Effector memory CD8-positive, alpha-beta T cell (primary cell): ENCODE measurements around the gene ADSS1.

Source experiments
- ATAC-seq: fragments of 150-1000 bp; cut with Tn5 transposase; replicated peaks from 2 replicates; pipeline ENCODE4 v1.10.0; 2021; ENCODE audit warnings: mild to moderate bottlenecking, moderate library complexity
- DNase-seq, 3 experiments: peaks; one replicate each; pipeline ENCODE4 v3.0.0; 2021
- H3K27ac Mint-ChIP-seq, 2 donors: one replicate each; pipeline ENCODE4 v1.8.0; 2022; ENCODE audit warnings: mild to moderate bottlenecking in 2 of 2, mixed read lengths in 2 of 2, moderate library complexity in 2 of 2
- H3K27me3 Mint-ChIP-seq, 2 donors: one replicate each; pipeline ENCODE4 v1.8.0; 2022; ENCODE audit warnings: mixed read lengths in 2 of 2
- H3K36me3 Mint-ChIP-seq: one replicate; pipeline ENCODE4 v1.8.0; 2022; ENCODE audit warnings: mild to moderate bottlenecking, moderate library complexity, mixed read lengths; ENCODE audit not compliant: insufficient read depth
- H3K4me1 Mint-ChIP-seq, 2 donors: one replicate each; pipeline ENCODE4 v1.8.0; 2022; ENCODE audit warnings: low read depth in 2 of 2, mixed read lengths in 2 of 2
- H3K4me3 Mint-ChIP-seq, 2 donors: one replicate each; pipeline ENCODE4 v1.8.0; 2022; ENCODE audit warnings: mild to moderate bottlenecking in 2 of 2, mixed read lengths in 2 of 2, moderate library complexity in 2 of 2
- H3K9me3 Mint-ChIP-seq, 2 donors: one replicate each; pipeline ENCODE4 v1.8.0; 2022; ENCODE audit warnings: mixed read lengths in 2 of 2

The ADSS1 gene

DNA sequence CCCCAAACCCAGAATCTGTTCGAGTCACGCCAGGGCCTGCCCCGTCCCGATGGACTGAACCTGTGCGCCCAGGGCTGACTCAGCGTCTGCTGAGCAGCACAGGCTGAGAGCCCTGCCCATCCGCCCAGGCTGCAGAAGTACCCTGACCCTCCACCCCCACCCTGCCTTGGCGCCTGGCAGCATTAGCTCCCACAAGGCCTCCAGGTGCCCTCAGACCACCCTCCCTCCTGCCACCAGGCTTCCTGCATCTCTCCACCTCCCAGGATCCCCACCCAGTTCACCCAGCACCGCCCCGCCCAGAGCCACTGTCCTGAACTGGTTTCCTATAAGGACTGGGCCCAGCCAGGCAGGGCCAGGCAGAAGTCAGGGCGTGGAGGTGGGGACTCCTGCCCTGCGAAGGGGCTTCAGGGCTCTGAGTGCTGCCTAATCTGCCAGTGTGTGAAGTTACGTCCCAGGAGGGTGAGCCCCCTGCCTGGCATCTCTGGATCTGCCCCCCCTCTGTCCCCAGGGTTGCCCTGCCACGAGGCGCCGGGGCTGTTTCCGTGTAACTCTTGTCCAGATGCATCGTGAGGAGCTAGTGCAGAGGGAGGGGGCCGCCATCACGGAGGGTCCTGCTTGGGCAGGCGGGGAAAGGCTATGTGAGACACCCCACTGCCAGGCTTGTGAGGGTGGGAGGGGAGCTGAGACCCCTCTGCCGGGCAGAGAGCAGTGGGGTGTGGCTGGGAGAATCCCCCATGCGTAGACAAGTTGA, 9.1 kb downstream of the ADSS1 start:
- ATAC-seq (no peak), DNase-seq (no peak)
- Mint-ChIP-seq H3K36me3 (no peaks in the 10 kb centered on the region), H3K9me3 (no peaks in the 10 kb centered on the region), H3K4me1 (no peaks in the 10 kb centered on the region), H3K27ac (peak overlapping the region in 1 of 2 donors; percentile 12), H3K4me3 (no peak overlapping the region), H3K27me3 (peaks cover 0 to 8% of the 10 kb centered on the region in 2 donors)

DNA sequence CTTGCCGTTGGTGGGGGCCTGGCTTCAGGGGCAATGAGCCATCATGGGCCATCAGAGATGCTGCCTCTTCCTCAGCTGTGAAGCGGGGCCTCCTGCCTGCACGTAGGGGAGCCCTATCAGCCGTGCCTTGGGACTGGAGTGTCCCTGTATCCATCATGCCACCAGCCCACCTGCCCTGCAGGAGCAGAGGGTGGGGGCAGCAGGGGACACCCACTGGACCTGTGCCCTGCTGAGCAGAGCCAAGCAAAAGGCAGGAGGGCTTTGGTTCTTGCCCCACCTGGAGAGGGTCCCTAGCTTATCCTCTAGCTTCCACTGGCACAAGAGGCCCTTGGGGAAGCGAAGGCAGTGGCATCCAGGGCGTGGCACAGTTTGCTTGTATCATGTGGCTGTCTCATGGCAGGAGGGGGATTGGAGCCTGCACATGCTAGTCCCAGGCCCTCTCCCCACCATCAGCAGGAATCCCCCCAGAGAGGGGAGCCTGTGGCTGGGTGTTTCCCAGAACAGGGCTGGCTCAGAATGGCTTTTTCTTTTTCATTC, 10.1 kb downstream of the ADSS1 start:
- no peaks in the 10 kb centered on the region for H3K9me3 Mint-ChIP-seq
- ATAC-seq: no peak
- DNase-seq: no peak
- H3K4me3 Mint-ChIP-seq: no peak overlapping the region
- H3K27me3 Mint-ChIP-seq: peaks cover 0 to 8% of the 10 kb centered on the region in 2 donors
- H3K36me3 Mint-ChIP-seq: no peaks in the 10 kb centered on the region
- H3K4me1 Mint-ChIP-seq: no peaks in the 10 kb centered on the region
- peak overlapping the region in 1 of 2 donors; percentile 12 for H3K27ac Mint-ChIP-seq

DNA sequence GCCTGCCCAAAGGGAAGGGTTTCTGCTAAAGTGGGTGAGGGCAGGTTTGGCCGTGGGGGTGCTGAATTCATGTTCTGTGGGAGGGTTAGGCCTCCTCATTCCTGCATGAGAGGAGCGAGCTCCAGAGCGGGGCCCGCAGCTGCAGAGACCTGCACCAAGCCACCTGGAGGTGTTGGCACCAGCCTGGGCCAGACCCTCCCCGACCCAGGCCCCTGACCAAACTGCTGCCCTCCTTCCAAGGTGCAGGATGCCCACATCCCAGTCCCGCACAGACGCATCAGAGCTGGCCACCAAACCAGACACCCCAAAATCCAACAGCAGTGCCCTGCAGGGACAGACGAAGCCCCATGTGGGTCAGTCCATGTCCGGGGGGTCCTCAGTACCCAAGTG, 10.6 kb downstream of the ADSS1 start:
- ATAC-seq: no peak
- Mint-ChIP-seq H3K4me3 (no peak overlapping the region), H3K27me3 (peaks cover 0 to 8% of the 10 kb centered on the region in 2 donors), H3K27ac (no peak overlapping the region), H3K36me3 (no peaks in the 10 kb centered on the region), H3K4me1 (no peaks in the 10 kb centered on the region), H3K9me3 (no peaks in the 10 kb centered on the region)
- DNase-seq: no peak

DNA sequence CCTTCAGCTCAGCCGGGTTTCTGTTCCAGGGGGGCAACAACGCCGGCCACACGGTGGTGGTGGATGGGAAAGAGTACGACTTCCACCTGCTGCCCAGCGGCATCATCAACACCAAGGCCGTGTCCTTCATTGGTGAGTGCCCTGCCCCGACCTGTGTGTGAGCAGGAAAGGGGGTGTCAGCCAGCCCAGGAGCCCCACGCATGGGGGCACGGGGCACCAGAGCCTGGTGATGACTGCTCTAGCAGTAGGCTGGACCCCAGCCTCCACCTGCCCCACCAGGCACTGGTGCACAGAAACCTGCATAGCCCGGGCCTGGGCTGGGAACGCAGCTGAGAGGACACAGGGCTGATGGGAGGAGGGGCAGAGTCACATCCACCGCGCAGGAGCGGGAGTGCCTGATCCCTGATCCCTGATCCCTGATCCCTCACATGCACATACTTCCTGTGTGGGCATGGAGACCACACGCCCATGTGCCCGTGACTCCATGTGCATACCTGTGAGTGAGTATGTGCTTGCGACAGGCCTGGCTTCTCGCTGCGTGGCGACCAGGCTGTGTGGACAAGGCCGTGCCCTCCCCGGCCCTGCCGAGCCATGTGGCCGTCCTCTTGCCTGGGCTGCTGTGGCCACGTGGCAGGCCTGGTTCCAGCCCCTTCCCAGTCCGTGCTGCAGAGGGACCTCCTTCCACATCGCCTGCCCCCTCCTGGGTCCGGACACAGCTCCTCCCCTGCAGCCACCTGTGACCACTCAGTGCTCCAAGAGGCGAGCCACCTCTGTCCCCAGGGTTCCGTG, 11.2 kb downstream of the ADSS1 start:
- H3K27ac Mint-ChIP-seq: no peak overlapping the region
- no peaks in the 10 kb centered on the region for H3K36me3 Mint-ChIP-seq
- no peak for ATAC-seq
- no peak overlapping the region for H3K4me3 Mint-ChIP-seq
- DNase-seq: no peak
- peaks cover 0 to 8% of the 10 kb centered on the region in 2 donors for H3K27me3 Mint-ChIP-seq
- no peaks in the 10 kb centered on the region for H3K9me3 Mint-ChIP-seq
- no peaks in the 10 kb centered on the region for H3K4me1 Mint-ChIP-seq

DNA sequence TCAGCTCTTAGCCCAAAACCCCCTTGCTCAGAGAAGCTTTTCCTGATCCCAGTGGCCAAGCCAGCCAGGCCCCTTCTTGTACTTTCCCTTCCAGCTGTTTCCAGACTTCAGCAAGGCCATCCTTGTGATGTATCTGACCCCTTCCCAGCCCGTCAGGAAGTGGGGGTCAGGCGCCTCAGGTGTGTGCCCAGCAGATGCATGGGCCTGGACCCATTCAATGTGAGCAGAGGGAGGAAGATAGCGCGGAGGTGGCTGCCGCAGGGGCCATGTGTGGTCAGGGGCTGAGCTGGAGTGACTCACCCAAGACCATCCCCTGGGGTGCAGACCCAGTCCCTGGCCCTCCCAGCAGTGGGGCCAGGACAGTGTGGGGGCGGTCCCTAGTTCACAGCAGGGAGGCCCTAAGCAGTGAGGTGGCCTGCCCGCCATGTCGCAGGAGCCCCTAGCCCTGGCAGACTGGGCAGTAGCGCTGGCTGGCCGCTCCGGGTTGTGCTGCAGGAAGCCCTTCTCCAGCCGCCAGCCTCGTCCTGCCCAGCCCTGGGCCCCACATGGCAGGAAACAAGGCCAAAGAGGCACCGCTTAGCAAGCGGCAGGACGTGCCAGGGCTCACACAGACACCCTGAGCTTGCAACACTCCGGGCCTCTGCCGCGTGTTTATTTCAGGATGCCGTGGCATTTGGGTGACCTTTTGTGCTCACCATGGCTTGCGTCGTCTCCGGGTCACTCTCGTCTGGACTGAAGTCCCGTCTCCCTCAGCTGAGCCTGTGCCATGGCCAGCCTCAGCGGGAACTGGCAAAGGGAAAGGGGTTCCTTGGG, 12.0 kb downstream of the ADSS1 start:
- H3K27me3 Mint-ChIP-seq: peaks cover 0 to 8% of the 10 kb centered on the region in 2 donors
- no peak overlapping the region for H3K4me3 Mint-ChIP-seq
- no peak overlapping the region for H3K27ac Mint-ChIP-seq
- H3K4me1 Mint-ChIP-seq: no peaks in the 10 kb centered on the region
- H3K36me3 Mint-ChIP-seq: no peaks in the 10 kb centered on the region
- ATAC-seq: no peak
- H3K9me3 Mint-ChIP-seq: no peaks in the 10 kb centered on the region
- DNase-seq: no peak

DNA sequence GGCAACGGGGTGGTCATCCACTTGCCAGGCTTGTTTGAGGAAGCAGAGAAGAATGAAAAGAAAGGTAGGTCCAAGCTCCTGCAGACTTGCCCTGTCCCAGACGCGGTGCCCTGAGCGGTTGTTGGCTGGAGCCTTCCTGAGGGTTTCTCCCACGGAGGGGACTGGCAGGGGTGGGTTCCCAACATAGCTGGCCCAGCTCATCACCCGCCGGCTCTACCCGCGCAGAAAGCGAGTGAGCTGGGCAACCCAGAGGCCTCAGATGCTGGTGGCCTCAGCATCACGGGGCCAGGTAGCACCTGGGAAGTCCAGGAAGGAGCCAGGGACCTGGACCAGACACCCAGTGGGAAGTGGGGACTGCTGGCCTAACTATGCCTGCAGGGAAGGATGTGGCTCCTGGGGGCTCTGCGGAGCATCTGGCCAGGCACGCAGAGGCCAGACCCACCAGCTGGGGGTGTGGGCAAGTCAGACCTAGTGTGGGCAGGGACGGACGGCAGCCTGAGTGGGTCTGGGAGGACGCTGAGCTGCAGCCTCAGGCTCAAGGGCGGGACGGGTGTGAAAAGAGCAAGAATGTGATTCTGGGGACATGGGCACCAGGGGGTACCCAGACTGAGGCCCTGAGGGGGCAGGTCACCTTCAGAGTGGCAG, 14.5 kb downstream of the ADSS1 start:
- DNase-seq (no peak), ATAC-seq (no peak)
- no peaks in the 10 kb centered on the region for H3K36me3 Mint-ChIP-seq
- H3K27me3 Mint-ChIP-seq: peaks cover 4 to 17% of the 10 kb centered on the region in 2 donors
- H3K27ac Mint-ChIP-seq: peak overlapping the region in 1 of 2 donors; percentile 62
- H3K9me3 Mint-ChIP-seq: no peaks in the 10 kb centered on the region
- H3K4me3 Mint-ChIP-seq: no peak overlapping the region
- H3K4me1 Mint-ChIP-seq: no peaks in the 10 kb centered on the region

DNA sequence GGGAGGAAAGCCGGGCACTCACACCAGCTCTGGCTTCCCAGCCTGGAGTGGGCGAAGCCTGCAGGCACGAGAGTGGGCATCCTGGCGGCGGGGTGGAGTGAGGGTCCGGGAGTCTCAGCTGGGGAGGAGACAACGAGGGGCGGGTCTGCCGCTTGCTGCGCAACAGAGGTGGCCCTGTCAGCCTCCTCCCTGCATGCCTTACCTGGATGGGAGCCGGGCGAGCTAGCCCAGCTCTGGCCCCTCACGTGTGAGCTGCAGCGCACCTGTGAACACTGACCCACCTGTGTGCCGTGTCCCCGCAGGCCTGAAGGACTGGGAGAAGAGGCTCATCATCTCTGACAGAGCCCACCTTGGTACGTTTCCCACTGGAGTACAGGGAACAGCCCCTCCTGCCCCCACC, 15.0 kb downstream of the ADSS1 start:
- Mint-ChIP-seq H3K9me3 (no peaks in the 10 kb centered on the region), H3K36me3 (no peaks in the 10 kb centered on the region), H3K27ac (no peak overlapping the region), H3K27me3 (peaks cover 4 to 17% of the 10 kb centered on the region in 2 donors), H3K4me3 (no peak overlapping the region), H3K4me1 (no peaks in the 10 kb centered on the region)
- ATAC-seq: no peak
- DNase-seq: no peak

DNA sequence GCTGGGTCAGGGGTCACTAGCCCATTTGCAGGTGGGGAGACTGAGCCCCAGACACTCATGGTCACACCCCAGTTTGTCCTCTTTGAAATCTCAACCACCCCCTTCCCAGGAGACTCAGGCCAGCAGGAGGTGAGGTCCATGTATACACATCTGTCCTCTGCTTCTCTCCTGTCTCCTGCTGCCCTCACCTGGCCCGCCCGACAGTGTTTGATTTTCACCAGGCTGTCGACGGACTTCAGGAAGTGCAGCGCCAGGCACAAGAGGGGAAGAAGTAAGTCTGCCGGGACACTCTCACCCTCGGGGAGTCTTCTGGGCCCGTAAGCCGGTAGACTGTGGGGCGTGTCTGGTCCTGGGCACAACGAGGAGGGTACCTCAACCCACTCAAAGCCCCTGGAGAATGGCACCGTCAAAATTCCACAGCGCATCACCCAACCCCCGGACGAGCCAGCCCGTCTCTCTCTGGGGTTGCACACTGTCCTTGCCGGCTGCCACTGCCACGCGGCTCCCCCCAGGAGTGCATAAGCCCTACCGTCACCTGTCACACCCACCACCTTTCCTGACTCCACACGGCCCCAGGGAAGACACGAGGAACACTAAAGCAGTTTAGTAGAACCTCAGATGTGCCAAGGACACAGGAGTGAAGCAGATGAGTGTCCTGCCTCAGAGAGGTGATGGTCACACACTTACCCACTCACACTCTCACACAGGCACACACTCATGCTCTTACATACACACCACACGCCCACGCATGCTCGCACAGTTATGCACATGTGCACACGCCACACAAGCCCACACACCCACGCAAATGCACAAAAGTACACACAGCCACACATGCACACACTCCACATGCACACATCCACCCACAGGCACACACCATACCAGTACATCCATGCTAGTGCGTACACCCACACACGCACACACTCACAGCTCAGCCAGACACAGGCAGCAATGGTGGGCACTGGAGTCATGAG, 15.8 kb downstream of the ADSS1 start:
- H3K27ac Mint-ChIP-seq: no peak overlapping the region
- no peaks in the 10 kb centered on the region for H3K36me3 Mint-ChIP-seq
- H3K4me1 Mint-ChIP-seq: no peaks in the 10 kb centered on the region
- no peak overlapping the region for H3K4me3 Mint-ChIP-seq
- peaks cover 4 to 17% of the 10 kb centered on the region in 2 donors for H3K27me3 Mint-ChIP-seq
- DNase-seq (no peak), ATAC-seq (no peak)
- H3K9me3 Mint-ChIP-seq: no peaks in the 10 kb centered on the region

DNA sequence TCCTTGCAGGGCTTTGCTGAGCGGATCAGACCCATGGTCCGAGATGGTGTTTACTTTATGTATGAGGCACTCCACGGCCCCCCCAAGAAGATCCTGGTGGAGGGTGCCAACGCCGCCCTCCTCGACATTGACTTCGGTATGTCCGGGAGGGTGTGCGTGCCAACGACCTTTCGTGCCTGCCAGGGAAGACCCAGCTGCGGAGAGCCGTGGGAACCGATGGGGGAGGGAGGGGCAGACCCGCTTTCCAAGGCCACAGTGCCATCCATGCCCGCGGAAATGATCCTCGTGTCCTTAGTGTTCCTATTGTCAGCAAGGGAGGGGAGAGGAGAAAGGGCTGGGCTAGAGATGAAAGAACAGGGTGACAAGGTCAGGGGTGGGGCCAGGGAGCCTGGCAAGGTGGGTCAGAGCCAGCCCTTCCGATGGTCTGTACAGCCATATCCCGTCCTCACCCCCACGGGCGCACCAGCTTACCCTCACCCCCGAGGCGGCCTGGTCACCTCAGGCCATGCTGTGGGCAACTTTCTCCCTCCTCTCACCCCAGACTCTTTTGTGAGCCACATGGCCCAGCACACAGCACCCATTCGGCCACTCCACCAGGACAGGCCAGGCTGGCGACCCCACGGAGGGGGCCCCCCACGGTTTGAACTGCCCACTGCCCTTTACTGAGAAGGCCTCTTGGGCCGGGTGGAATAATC, 17.2 kb downstream of the ADSS1 start:
- Mint-ChIP-seq H3K27ac (no peak overlapping the region), H3K9me3 (no peaks in the 10 kb centered on the region), H3K4me3 (no peak overlapping the region), H3K4me1 (peaks cover 0 to 5% of the 10 kb centered on the region in 2 donors), H3K36me3 (no peaks in the 10 kb centered on the region), H3K27me3 (peaks cover 4 to 9% of the 10 kb centered on the region in 2 donors)
- DNase-seq: no peak
- ATAC-seq: no peak

DNA sequence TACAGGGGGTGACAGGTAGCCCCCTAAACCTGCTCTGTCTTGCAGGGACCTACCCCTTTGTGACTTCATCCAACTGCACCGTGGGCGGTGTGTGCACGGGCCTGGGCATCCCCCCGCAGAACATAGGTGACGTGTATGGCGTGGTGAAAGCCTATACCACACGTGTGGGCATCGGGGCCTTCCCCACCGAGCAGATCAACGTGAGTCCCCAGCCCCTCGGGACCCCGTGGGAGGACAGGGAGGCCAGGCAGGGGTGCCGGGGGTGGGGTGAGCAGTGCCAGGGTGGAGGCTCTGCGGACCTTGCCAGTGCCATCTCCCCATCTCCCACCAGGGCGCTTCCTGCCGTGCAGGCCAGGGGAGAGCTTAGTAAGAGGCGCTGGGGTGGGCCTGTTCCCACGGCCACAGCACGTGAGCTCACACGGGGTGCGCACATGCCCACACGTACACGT, 17.8 kb downstream of the ADSS1 start:
- no peak for ATAC-seq
- no peaks in the 10 kb centered on the region for H3K9me3 Mint-ChIP-seq

DNA sequence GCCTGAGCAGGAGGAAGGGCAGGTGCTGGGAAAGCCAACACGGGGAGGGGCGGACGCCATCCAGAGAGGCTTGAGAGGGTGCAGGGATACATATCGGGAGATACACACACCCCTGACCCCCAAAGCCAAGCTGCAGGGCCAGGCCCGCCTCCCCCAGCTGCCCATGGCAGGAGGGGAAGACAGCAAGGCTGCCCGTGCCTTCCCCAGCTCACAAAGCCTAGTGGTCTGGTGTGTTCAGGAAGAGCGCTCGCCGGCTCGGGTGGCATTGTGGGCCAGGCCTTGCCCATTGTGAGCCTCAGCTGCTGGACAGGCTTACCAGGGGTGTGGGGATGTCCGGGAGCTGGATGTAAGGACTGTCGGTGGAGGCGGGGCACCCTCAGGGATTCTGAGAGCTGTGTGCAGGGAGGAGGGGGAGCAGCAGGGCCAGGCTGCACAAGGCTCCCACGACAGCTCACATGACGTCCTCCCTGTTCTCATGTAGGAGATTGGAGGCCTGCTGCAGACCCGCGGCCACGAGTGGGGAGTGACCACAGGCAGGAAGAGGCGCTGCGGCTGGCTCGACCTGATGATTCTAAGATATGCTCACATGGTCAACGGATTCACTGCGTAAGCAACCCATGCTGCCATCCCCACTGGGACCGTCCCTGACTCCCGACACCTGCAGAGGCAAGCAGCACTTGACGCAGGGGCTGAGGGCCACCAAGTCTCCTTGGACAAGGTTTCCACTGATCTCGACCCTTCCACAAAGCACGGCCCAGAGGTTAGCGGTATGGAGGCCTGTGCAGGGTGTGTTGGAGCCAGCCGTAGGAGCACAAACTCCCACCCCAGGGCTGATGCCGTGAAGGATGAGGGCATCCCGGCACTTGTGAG, 18.8 kb downstream of the ADSS1 start:
- DNase-seq: no peak
- H3K9me3 Mint-ChIP-seq: no peaks in the 10 kb centered on the region

More for the DNA sequence above, 17.8 kb downstream of the ADSS1 start:
- H3K36me3 Mint-ChIP-seq: no peaks in the 10 kb centered on the region
- H3K27ac Mint-ChIP-seq: no peak overlapping the region
- no peak for DNase-seq
- no peak overlapping the region for H3K4me3 Mint-ChIP-seq
- H3K4me1 Mint-ChIP-seq: peaks cover 0 to 5% of the 10 kb centered on the region in 2 donors
- peaks cover 4 to 9% of the 10 kb centered on the region in 2 donors for H3K27me3 Mint-ChIP-seq

More for the DNA sequence above, 18.8 kb downstream of the ADSS1 start:
- Mint-ChIP-seq H3K36me3 (no peaks in the 10 kb centered on the region), H3K27me3 (peaks cover 4 to 9% of the 10 kb centered on the region in 2 donors), H3K27ac (no peak overlapping the region), H3K4me1 (peaks cover 0 to 5% of the 10 kb centered on the region in 2 donors), H3K4me3 (no peak overlapping the region)
- ATAC-seq: no peak
